Esophagus mucosa (tissue), 1 donor: ENCODE data around the gene TNFRSF1B. TPM values are rescaled to one million over a fixed set of nuclear protein-coding genes. Genes with fewer than 3 reads are reported as not detected.

ENCODE experiments used
- ATAC-seq: fragments of 200-7000 bp; cut with Tn5 transposase; one replicate; pipeline ENCODE4 v1.9.1; 2020
- total RNA-seq: library from RNA; stranded (reverse); gene quantifications from one replicate; pipeline ENCODE4 v1.2.4, GENCODE V29; 2023
- donor health status: DM: yes; HTN: yes; CAD: no.

The TNFRSF1B gene
- total RNA-seq, 1 donor from 2014 or later = 4.1 TPM

DNA sequence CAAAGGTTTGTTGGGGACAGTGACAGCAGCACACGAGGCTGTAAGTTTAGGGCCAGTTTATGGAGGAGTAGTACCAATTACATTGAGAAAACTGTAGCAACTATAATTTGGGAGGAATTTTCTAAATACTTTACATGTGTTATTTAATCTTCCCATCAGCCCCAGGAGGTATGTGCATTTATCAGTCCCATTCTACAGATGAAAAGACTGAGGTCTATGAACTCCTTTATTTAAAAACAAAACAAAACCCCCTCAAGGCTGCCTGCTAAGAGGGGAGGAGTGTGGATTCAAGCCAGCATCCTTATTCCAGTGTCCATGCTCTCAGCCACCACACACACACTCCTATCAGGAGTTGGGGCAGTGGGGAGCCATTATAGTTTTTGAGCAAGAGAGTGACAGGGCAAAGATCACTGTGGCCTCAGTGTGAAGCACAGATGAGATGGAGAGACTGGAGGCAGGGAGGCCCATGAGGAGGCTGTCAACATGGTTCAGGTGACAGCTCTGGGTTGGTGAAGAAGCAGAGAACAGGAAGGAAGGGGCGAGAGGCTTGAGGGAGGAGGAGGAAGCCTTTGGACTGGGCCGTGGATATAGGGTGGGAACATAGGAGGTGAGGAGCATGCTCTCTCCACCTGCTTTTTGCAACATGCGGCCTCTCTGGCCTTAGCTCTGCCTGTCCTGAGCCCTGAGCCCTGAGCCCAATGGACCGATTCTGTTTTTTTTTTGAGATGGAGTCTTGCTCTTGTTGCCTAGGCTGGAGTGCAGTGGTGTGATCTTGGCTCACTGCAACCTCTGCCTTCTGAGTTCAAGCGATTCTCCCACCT lies 9.7 kb downstream of the TNFRSF1B start:
- no peak for ATAC-seq

DNA sequence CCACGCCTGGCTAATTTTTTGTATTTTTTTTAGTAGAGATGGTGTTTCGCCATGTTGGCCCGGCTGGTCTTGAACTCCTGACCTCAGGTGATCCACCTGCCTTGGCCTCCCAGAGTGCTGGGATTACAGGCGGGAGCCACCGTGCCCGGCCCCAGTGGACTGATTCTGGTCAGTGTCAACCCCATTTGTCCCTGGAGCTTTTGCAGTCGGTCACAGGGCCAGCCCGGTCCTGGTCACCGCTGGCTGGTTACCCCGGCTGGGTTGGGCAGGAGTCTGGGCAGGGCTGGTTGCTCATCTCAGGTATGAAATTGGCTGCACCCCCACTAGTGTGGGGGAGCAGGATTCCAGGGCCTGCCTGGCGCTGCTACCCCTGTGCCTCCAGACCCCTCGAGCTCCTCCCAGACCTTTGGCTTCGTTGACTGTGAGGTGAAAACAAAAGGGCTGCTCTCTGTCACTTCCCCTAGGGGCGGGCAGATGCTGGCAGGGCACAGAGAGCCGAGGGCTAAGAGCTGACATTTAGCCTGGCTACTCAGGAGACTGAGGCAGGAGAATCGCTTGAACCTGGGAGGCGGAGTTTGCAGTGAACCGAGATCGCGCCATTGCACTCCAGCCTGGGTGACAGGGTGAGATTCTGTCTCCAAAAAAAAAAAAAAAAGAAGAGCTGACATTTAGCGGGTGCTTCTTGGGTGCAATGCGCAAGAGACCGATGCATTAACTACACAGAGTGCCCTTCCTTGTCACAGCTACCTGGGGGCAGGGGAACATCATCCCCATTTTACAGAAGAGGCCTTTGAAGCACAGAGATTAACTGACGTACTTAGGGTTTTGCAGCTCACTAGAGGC lies 10.6 kb downstream of the TNFRSF1B start:
- no peak for ATAC-seq

DNA sequence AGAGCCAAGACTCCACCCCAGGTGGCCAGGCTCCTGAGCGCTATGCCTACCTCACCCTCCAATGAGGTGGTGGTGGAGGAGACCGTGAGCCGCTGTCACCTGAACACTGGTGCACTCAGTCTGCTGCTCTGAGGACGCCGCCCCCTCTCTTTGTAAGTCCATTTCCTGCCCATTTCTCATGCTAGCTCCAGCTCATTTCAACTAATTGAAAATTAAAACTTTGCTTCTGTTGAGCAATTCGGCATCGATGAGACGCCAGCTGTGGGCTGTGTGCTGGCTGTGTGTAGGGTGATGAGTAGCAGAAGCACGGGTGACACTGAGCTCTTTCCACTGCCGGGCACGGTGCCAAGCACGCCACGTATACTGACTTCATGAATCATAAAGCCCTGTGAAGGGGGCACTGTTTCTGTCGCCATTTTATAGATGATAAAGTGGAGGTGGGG lies 11.2 kb downstream of the TNFRSF1B start:
- ATAC-seq = peak; percentile 36

DNA sequence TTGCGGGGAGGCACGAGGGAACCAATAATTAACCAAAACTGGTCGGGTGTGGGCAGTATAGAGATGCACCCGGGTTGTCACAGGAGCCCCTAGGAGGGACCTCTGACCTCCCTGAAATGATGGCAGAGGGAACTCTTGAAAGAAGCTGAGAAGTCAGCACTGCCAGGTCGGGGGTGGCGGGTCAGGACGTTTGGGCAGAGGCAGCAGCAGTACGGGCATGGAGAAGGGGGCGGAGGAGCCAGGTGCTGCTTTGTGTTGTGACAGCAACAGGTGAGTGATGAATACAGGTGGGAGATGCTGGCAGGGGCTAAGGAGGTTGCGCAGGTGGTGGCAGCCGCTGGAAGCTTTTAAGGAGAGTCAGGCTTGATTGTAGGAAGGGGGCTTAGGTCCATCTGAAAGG lies 11.7 kb downstream of the TNFRSF1B start:
- ATAC-seq = no peak

DNA sequence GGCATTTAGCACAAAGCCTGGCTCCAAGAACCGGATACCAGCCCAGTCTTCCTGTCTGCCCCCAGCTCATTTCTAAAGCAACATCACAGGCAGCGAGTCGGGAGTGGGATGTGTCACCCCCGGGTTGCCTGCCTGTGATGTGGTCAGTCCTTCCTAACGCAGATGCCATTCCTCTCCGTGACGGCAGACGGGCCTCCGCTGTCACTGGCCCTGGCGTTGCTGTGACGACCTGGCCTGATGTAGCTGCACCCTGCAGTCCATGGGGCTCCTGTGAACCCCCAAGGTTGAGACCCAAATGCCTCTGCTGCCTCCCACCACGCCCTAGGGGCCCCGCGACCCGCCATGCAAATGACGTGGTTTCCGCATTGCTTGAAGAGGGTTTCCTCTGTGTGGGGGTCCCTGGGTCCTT lies 12.3 kb downstream of the TNFRSF1B start:
- ATAC-seq = peak; percentile 39

DNA sequence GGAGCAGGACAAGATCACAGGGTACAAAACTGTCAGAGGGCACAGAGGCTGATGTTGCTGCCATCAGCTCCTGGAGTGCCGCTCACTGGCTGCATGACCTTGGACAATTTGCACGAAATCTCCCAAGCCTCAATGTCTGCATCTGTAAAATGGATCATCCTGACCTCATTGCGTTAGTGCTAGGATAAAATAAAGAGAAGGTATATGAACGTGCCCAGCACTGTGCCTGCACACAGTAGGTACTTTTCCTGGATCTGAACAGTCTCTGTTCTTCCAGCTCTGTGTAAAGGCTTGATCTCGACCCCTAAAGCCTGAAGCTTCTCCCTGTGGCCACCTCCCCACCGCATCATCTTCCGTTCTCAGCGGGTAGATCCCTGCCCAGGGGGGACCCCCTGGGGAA lies 12.9 kb downstream of the TNFRSF1B start:
- no peak for ATAC-seq

DNA sequence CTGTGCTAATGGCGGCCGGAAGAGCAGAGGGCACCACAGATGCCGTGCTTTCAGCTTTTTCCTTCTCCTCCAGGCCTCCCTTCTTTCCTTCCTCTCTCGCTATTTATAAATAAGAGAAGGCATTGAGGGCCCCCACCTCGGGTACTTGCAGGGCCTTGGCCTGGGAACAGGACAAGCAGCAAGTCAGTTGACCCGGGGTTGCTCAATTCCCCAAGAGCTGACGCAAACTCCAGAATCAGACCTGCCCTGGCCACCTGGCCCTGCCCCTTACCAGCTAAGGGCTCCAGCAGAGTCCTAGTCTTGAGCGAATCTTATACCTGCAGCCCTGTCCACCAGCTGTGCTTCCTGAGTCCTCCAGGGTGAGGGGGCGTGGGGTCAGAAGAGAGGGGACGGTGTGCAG lies 13.5 kb downstream of the TNFRSF1B start:
- ATAC-seq = no peak

DNA sequence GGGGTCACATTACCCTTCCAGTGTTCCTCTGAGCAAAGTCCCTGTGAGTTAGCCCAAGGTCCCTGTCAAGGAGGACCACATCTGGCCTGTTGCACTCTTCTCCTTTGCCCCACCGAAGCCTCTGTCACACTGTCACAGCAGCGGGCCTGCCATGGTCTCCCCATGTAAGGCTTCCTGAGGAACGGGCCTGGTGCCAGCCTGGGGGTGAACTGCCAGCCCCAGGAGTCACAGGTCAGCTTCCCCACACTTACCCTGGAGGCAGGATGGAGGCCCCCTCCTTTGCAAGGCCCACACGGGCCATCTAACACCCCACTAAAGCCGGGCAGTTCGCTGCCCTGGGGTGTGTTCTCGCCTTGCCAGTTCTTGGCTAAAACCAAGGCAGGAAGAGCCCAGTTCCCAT lies 14.1 kb downstream of the TNFRSF1B start:
- ATAC-seq = no peak

DNA sequence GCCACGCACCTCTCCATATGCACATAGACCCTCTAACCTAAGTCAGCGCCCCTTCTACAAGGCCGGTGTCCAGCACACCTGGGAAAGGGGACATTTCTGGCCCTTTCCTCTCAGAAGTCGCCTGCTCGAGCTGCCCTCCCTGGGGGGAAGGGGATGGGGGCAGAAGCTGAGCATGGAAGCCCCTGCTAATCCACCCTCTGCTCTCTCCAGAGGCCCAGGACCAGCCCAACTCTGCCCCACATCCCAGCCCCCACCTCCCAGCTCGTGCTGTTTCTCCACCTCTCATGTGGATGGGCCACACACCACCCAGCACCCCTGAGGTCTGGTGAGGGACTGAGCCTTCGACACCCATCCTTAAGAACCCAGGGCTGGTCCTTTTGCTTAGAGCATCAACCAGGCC lies 14.8 kb downstream of the TNFRSF1B start:
- ATAC-seq = no peak

DNA sequence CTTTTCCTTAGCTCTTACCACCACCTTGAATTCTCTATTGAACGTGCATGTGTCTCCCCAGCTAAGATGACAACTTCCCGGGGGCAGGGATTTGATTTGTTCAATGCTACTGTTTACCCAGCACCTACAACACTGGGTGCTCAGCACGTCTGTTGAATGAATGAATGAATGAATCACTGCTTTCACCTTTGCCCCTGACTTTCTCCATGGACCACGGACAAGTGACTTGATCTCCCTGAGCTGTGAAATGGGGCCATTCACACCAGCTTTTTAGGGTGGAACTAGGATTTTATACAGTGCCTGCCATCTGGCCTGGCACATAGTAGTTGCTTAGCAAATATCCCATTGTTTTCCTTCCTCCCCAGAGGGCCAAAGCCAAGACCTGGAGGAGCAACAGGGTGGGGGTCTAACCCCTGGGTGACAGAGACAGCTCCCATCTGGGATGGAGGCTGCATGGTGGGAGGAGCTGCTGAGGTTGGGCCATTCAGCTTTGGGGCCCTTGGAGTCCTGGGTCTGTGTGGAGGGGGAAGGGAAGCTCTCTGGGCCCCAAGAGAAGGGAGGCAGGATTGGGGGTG lies 15.7 kb downstream of the TNFRSF1B start:
- ATAC-seq = no peak

DNA sequence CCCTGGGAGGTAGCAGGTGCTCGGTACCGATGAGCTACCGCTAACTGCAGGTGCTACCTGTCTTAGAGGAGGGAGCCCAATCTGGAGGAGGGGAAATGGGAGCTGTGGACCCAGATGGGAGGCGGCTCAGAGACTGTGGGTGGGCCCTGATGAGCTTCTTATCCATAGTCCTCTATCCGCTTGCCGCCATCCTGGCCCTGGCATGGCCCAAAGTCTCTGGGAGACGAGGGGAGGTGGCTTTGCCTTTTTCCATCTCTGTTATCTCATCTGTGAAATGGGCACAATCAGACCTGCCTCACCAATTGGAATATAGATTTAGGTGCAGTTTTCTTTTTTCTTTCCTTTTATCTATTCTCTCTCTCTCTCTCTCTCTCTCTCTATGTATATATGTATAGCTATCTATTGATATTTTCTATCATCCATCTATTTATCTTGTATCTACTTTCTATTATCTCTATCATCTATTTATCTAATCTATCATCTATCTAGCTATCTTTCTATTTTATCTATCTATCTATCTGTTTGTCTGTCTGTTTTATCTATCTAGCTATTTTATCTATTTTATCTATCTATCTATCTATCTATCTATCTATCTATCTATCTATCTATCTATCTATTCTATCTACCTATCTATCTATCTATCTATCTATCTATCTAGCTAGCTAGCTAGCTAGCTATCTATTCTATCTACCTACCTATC lies 16.5 kb downstream of the TNFRSF1B start:
- no peak for ATAC-seq

DNA sequence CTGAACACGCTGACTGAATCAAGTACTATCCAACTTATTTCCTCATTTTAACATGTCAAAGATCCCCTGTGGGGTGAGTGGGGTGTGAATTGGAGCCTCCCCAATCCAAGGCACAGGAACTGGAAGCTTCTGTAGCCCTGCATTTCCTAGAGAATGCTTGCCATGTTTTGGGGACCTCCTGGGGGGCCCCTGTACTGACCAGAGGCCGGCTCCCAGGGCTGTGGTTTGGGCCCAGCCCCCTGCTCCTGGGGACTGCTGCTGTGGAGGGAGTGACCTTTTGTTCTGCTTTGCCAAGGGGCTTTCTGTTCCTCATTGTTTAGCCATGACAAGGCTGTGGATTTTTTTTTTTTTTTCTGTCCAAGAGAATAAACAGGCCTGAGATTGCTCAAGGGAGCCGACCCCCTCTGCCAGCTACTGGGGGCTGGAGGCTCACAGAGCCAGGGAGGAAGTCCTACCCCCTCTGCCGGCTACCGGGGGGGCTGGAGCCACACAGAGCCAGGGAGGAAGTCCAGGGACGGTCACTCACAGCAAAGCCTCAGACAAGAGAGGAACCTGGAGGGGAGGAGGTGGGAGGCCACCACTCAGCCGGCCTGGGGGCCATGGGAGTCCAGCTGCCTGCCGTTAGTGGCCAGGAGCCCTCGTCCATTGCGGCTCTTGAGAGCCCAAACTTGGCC lies 17.4 kb downstream of the TNFRSF1B start:
- ATAC-seq = peak; percentile 57

DNA sequence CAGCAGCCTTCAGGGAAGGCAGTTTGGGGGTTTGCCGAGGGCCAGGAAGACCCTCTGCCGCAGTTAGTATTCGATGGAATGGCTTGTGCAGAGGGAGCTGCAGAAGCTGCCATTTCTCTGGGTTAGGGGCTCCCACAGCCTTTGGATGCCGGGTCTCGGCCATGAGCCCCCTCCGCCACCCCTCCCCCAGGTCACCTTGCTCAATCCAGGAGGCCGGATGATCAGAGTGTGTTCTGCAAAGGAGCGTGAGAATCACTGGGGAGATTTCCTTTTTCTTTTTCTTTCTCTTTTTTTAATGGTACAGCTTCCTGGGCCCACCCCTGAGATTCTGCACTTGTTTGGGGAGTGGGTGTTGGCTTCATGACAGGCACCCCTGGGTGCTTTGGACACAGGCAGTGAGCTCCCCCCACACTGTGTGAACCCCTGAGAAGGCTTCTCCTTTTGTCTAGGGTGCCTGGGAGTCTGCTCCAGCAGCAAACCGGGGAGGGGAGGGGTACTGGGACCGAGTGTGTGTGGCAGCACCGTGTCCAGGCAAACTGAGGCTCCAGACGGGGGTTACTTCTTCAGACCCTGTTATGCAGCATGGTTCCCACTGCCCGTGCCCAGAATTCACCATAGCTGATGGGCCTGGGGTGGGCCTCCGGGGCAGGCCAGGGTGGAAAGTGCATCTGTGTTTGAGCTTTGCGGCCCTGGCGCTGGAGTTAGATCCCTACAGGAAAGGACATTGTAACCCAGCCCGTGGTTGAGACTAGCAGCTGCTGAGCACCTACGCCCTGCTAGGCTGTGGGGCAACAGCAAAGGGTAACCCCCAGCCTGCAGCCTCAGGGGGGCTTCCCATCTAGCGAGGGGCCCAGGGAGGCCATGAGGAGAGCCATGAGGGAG lies 18.5 kb downstream of the TNFRSF1B start:
- no peak for ATAC-seq

DNA sequence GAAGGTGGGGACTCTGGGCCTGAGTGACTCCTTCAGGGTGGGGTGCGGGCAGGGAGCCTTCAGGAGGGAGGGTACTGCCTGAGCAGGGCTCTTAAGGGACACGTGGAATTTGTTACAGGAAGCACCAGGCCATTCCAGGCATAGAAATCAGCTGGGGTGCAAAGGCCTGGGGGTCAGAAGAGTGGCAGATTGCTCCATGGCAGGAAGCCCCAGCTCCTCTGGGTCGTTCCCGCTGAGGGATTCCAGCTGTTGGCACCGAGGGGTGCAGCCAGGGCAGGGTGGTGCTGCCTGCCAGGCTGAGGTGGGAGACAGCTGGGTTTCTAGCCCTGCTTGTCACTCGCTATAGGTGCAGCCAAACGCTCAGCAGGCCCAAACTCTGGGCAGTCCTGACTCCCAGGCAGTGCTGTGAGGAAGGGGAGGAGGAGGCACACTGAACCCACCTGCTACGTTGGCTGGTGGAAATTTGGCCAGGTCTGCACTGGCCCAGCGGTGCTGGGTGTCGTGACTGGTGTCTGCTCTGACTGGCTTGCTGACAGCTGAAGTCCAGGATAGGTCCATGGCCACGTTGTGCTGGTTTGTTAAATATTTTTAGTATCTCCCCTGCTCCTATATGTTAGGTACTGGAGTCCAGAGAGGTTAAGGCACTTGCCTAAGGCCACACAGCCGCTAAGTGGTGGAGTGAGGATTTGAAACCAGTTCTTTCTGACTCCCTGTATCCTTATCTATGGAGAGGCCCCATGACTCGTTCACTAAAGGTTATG lies 19.3 kb downstream of the TNFRSF1B start:
- no peak for ATAC-seq

DNA sequence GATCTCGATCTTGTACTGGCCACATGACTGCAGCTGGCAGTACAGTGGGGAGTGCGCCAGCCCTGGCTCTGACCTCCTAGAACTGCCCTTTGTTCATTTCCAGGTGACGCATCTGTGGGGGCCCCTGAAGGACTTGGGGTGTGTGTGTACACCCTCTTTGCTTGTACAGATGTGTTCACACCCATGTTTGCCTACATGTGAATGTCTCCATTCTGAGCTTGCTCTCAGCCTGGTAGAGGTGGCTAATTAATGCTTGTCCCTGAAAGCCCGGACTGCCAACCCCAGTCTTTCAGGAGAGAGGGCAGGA lies 19.8 kb downstream of the TNFRSF1B start:
- ATAC-seq = no peak

DNA sequence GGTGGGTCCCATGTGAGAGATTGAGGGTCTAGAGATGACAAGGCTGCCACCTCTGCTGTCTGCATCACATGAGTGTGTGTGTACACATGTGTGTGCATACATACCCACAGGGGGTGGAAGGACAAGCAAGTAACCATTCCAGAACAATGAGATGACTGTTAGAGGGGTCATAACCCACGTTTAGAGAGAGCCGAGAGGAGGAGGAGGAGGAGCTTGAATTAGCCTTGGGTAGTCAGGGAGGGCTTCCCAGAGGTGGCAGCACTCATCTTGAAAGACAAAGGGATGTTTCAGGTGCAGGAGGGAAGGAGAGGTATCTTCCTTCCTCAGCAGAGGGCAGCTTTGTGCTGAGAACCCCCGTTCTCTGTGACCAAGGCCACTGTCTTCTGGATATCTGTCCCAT lies 21.3 kb downstream of the TNFRSF1B start:
- ATAC-seq = no peak

DNA sequence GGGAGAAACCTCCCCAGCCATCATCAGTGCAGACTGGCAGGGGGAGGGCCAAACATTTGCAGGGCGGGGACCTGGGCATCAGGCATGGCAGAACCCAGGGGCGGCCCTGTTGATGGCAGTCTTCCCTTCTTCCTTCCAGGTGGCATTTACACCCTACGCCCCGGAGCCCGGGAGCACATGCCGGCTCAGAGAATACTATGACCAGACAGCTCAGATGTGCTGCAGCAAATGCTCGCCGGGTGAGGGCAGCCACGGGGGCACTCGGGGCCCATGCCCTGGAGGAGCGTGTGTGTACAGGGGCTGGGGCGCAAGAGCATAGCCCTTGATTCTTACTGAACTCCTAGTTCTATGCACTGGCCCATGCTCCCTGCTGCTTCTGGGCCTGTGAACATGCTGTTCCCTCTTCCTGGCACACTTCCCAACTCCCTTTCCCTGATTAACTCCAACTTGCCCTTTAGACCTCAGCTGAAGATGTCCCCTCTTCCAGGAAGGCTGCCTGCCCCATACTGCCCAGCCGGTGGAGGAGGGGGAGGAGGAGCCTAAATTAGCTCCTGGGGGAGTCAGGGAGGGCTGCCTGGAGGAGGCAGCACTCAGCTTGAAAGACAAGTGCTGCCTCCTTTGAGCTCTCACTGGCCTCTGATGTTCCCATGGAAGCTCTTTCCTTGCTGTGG lies 22.0 kb downstream of the TNFRSF1B start:
- ATAC-seq = no peak

DNA sequence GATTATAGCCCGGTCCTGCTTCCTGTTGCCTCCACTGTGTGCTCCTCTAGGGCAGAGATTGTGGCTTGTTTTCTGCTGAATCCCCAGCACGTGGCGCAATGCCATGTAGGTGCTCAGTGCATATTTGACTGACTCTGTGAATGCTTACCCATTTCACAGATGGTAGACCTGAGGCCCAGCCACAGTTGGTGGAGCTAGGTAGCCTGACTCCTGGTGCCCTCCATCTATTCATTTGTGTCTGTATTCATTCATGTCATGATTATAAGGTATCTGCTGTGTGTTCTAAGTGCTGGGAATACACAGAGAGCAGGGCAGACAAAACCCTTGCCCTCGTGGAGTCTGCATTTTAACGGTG lies 22.5 kb downstream of the TNFRSF1B start:
- no peak for ATAC-seq

DNA sequence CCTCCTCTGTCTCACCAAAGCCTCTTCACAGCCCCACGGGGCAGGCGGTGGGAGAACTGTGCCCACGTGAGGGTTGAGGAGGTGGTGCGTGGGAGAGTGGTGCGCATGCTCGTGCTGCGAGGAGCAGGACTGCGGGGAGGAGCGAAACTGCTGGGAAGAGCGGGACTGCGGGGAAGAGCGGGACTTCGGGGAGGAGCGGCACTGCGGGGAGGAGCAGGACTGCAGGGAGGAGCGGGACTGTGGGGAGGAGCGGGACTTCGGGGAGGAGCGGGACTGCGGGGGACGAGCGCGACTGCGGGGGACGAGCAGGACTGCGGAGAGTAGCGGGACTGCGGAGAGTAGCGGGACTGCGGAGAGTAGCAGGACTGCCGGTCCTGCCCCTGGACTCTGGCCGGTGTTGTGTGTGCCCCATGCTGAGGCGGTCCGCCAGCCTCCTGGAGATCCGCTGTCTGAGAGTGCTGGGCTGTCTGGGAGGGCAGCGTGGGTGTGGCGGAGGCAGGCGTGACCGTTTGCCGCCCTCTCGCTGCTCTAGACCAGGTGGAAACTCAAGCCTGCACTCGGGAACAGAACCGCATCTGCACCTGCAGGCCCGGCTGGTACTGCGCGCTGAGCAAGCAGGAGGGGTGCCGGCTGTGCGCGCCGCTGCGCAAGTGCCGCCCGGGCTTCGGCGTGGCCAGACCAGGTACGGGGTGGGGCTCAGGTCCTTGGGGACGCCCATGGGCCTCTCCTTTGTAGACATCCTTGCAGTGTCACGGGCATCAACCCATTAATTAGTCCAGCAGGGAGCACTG lies 24.6 kb downstream of the TNFRSF1B start:
- peak; percentile 17 for ATAC-seq
